ENCODE measurements around the gene HOXD8. TPM values are rescaled to one million over a fixed set of nuclear protein-coding genes. Genes with fewer than 3 reads are reported as not detected.

Gene HOXD8
- total RNA-seq, 1 donor from 2014 or later: 1.1 TPM

DNA sequence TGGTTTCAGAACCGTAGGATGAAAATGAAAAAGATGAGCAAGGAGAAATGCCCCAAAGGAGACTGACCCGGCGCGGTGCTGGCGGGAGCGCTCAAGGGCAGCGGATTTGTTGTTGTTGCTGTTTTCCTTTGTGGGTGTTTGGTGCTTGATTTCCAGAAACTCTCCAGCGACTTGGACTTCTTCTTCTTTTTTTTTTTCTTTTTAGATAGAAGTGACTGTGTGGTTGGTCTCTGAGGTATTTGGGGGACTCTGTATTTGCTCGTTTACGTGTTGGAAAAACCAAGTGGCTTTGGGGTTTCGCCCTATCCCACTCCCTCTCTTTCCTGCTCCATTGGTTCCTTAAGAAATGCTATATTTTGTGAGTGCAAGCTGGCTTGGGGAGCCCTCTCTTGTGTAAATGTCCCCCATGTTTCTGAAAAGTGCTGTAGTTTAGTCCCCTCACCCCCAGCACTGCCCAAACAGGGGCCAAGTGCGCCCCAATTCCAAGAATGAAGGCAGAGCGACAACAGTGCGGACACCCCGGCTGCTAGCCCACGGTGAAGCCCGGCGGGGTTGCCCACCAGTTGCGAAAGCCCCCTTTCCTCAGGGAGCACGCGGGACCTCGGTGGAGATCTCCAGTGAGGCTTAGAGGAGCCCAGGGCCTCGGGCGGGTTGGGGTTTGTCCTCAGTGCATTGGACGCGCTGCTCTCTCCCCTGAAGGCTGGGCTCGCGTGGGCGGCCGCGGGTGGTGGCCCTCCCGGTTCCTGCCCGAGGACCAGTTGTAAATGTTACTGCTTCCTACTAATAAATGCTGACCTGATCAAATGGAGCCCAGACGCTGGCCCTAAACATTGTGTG lies 5.2 kb upstream of the HOXD8 start:
- intact Hi-C loops (cut with DNase I): no loop called here
- DNase-seq (ENCODE audit: low spot score): no peak

DNA sequence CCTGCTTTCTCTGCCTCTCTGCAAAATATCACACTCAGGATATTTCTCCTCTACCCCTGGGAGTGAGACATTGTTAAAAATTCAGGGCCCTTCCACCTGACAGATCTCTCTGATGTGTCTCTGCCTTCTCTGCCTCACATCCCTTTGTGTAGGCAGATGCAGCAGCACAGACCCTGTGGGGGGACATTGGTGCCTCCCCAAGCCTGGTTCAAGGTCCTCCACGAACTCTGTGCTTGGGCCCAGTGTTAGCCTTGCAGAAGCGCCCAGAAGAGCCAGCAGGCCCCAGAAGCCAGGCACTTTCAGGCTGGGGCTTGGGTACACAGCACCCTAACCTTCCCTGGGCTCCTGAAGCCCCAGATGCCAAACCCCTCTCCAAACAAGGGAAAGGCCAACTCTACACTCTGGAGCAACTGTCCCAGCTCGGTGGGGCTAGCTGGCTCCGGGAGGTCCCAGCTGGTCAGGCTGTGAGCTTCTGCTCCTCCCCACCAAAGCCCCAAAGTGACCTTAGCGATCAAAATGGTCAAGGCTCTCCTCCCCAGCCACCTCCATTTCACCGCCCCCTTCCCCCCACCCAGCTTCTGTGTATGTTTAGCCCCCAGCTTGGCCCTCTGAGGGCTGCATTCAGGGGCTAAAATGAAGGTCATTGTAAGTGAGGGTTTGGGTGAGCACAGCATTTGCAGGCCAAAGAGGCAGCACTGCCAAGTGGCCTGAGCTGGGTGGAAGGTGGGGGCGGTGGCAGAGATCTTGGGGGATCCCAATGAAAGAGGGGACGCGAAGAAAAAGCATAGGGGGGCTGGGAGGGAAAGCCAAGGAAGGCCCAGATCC lies 4.3 kb upstream of the HOXD8 start:
- DNase-seq (ENCODE audit: low spot score): no peak
- intact Hi-C loops (cut with DNase I): loop anchor here (5.0 kb wide), 2 partner anchors 527 to 692 kb away; no protein-coding TSS in a partner anchor

DNA sequence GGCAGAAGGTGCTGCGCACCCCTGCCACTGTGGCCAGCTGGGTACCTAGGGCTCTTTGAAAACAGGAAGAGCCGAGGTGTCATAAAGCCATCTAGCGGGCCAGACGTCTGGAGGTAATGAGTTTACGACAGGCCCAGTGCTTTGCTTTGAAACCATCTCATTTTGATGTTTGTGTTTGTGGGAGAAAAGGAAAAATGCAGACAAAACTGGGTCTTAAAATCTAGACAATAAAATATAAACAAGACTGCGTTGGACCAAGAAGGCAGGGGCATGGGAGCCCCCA lies 3.8 kb upstream of the HOXD8 start:
- no peak for DNase-seq (ENCODE audit: low spot score)
- intact Hi-C loops (cut with DNase I): loop anchor here (2.0 to 5.0 kb wide), 3 partner anchors 513 to 692 kb away; no protein-coding TSS in a partner anchor

DNA sequence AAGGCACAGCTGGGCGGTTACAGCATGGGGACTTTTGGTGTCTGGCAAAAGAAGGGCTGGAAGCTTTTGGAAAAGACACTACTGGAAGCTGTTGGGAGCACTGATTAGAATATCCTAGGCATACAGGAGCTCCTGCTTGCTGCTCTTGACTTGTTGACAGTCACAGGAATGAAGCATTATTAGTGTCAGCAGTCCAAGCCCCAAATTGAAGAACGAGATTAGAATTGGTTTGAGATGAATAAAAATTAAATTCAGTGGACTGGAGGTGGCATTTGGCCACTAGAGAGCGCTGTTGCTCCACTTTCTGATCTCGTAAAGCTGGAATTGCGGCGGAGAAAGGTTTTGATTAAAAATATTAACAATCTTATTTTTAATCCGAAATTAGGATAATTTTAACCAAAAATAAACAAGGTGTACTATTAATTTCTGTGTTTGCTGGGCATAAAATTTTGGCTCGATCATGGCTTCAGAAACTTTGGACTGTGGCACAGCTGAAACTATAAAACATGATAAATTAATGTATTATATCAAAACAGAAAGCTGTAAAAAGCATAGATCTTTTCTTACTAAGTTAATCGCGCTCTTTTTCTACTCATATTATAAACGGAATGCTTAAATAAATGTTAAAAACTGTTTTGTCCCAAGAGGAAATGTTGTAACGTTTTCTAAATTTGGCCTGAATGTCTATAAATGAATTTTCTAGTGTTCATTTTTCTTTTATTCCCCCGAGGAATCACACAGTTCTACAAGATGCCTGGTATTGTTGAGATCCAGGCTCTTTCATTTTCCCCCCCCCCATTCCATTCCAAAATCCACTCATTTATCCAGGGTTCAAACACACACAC lies 2.4 kb upstream of the HOXD8 start:
- intact Hi-C loops (cut with DNase I): loop anchor here (2.0 to 5.0 kb wide), 3 partner anchors 512 to 690 kb away; no protein-coding TSS in a partner anchor
- DNase-seq (ENCODE audit: low spot score): no peak

DNA sequence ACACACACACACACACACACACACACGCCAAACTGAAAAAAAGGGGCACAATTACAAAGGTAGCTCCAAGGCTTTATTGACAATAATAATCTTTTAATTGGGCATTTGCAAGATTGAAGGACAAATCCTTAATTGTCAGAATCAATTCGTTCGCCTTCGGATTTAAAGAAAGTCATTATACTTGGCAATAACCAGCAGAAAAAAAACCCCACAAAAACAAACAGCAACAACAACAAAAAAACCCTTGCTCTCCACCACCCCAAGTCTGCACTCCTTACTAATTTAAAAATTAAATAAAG lies 1.8 kb upstream of the HOXD8 start:
- intact Hi-C loops (cut with DNase I): loop anchor here (2.0 to 5.0 kb wide), 3 partner anchors 511 to 690 kb away; no protein-coding TSS in a partner anchor
- DNase-seq (ENCODE audit: low spot score): no peak

DNA sequence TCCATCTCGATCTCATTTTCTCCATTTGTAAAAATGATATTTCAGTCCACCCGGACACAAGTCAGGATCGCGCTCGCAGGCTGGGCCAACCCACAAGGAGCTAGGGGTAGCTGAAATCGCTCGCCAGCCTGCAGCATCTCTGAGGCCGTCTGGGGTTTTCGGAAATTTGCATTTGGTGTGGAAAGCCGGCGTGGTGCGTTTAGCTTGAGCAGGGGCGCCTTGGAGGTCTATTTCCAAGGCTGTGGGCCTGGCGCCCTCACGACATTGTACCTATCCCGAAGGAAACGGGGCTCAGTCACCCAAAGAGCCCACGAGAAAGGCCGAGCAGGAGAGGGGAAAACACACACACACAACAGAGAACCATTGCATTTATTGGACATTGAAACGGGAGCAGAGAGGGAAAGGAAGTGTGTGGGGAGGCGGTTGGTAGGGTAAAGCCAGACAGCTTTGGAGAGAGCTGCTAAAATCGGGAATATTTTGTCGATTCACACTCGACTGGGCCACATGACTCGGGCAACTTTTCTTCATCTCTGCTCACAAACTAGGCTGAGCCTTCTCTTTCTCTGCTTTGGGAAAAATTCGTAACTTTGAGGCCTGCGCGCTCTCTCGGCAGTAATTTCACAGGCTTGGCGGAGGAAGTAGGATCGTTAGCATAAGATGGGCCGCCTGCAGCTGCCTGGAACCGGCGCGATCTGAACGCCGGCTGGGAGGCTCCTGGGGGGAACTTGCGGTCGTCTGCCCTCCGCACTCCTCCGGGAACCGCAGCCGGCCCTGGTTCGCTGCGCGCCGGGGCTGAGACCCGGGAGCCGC lies 1.1 kb upstream of the HOXD8 start:
- DNase-seq (ENCODE audit: low spot score): no peak
- intact Hi-C loops (cut with DNase I): loop anchor here (5.0 kb wide), 2 partner anchors 524 to 689 kb away; no protein-coding TSS in a partner anchor

DNA sequence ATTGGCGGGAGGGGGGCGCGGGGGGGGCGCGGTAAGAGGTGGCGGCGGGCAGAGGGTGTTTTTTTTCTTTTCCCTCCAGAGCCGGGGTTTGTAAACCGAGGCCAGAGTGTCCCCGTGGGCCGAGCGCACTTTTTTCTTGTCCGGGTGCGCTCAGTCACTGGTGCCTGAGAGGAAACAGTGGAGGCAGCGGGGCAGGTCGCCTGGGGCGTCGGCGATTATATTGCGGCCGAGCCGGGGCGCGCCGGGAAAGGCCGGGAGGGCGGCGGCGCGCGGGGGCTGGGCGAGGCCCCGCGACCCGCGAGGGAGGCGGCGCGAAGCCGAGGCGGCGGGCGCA lies 275 bp downstream of the HOXD8 start:
- DNase-seq (ENCODE audit: low spot score): no peak
- intact Hi-C loops (cut with DNase I): loop anchor here (5.0 kb wide), 3 partner anchors 523 to 1018 kb away; no protein-coding TSS in a partner anchor

DNA sequence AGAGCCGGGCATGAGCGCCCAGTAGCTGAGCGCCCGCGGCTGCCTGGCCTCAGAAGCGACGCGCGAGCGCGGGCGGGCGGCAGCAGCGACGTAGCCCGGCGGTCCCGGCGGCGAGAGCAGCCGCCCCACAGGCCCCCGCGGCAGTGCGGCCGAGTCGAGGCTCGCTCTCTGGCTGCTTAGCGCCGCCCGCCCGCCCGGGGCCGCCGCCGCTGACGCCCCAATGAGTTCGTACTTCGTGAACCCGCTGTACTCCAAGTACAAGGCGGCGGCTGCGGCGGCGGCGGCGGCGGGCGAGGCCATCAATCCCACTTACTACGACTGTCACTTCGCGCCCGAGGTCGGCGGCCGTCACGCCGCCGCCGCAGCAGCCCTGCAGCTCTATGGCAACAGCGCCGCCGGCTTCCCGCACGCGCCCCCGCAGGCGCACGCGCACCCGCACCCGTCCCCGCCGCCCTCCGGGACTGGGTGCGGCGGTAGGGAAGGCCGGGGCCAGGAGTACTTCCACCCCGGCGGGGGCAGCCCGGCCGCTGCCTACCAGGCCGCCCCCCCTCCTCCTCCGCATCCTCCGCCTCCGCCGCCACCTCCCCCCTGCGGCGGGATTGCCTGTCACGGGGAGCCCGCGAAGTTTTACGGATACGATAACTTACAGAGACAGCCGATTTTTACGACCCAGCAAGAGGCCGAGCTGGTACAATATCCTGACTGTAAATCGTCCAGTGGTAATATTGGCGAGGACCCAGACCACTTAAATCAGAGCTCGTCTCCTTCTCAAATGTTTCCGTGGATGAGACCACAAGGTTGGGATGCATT lies 847 bp downstream of the HOXD8 start:
- intact Hi-C loops (cut with DNase I): loop anchor here (5.0 kb wide), 1 partner anchor 1017 kb away; no protein-coding TSS in a partner anchor
- DNase-seq (ENCODE audit: low spot score): no peak

GRCh38 chr2:176130957-176131847 lies 1.7 kb downstream of the HOXD8 start:
- intact Hi-C loops (cut with DNase I): loop anchor here (5.0 kb wide), 1 partner anchor 1016 kb away; no protein-coding TSS in a partner anchor
- DNase-seq (ENCODE audit: low spot score): no peak

- no peak for DNase-seq (ENCODE audit: low spot score)
- intact Hi-C loops (cut with DNase I): loop anchor here (5.0 kb wide), 1 partner anchor 1015 kb away; no protein-coding TSS in a partner anchor
Measured at GRCh38 chr2:176131848-176132158, 2.3 kb downstream of the HOXD8 start.

- intact Hi-C loops (cut with DNase I): loop anchor here (5.0 kb wide), 1 partner anchor 1015 kb away; no protein-coding TSS in a partner anchor
- no peak for DNase-seq (ENCODE audit: low spot score)
Measured at GRCh38 chr2:176132205-176133171, 3.0 kb downstream of the HOXD8 start.

GRCh38 chr2:176133389-176133788 lies 3.9 kb downstream of the HOXD8 start:
- no peak for DNase-seq (ENCODE audit: low spot score)
- intact Hi-C loops (cut with DNase I): loop anchor here (5.0 kb wide), 1 partner anchor 1014 kb away; no protein-coding TSS in a partner anchor

GRCh38 chr2:176134035-176134434 lies 4.5 kb downstream of the HOXD8 start:
- DNase-seq (ENCODE audit: low spot score): no peak
- intact Hi-C loops (cut with DNase I): loop anchor here (5.0 kb wide), 1 partner anchor 1013 kb away; no protein-coding TSS in a partner anchor

DNA sequence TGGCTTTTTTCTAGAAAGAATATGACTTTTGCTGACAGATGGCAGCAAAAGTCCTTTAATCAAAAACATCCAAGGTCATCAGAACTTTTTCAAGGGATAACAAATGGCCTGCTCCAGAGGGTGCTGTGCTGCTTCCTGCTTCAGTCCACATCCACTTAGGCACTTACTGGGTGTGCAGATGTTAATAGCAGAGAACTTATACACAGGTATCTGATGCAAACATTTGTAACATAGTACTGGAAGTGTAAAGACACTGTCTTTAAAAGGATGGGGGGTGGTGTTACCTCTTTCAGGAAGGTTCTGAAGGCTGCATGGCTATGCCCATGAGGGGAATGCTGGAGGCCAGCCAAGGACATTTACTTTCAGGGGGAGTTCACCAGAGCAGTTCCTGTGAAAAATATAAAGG lies 5.5 kb downstream of the HOXD8 start:
- DNase-seq (ENCODE audit: low spot score): no peak
- intact Hi-C loops (cut with DNase I): no loop called here

DNA sequence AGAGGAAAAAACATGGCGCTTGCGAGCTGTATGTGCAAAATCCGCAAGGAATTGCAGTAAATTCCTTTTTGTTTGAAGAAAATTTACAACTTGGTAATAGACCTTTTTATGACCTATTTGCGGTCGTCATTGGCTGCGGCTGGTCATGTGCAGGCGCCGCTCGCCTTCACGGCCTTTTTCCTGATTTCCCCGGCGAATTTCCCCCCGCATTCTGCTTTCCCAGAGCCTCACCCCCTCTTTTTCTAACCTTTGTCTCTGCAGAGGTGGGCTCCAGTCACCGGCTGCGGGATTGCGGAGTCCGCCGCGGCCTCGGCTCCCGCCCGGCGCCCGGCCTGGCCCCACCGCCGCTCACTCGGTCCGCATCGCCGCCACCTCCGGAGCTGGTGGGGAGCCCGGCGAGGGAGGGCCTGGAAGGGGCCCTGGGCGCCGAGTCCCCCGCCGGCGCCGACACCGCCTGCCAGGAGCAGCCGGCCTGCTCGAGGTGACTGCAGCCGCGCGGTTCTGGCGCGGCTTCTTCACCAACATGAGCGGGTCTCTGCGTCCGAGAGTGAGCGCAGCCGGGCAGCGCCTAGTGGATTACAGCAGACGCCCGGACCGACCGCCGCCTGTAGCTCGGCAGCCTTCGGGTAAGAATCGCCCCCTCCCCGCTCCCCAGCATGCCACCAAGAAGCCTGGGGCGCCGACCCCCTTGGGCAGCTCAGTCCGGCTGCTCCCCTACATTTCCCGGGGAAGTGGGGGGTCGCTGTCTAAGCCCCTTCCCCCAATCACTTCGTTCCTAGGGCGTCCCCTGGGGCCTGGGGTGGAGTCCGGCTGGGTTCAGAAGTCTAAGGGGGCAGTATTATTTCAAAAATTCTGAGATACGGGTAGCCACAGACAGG lies 7.1 kb downstream of the HOXD8 start:
- intact Hi-C loops (cut with DNase I): no loop called here
- DNase-seq (ENCODE audit: low spot score): no peak

Data from cardiac septum (tissue), 1 donor.